BLaER1 (cell line): Measurements from ENCODE around the gene MRPL18.

Experiments
- H3K27ac ChIP-seq: shearing (Covaris generic); formaldehyde crosslinking; 2 replicates; pipeline ENCODE4 v1.8.1; 2022
- H3K27me3 ChIP-seq: shearing (Covaris generic); formaldehyde crosslinking; 2 replicates; pipeline ENCODE4 v1.8.1; 2022
- H3K36me3 ChIP-seq: shearing (Covaris generic); formaldehyde crosslinking; 2 replicates; pipeline ENCODE4 v1.8.1; 2022
- H3K4me1 ChIP-seq: shearing (Covaris generic); formaldehyde crosslinking; 2 replicates; pipeline ENCODE4 v1.8.1; 2022
- H3K4me2 ChIP-seq: shearing (Covaris generic); formaldehyde crosslinking; 2 replicates; pipeline ENCODE4 v1.8.1; 2022
- H3K4me3 ChIP-seq: shearing (Covaris generic); formaldehyde crosslinking; 2 replicates; pipeline ENCODE4 v1.8.1; 2022
- H3K9ac ChIP-seq: shearing (Covaris generic); formaldehyde crosslinking; 2 replicates; pipeline ENCODE4 v1.8.1; 2022
- H3K9me3 ChIP-seq: shearing (Covaris generic); formaldehyde crosslinking; 2 replicates; pipeline ENCODE4 v1.8.1; 2022
- H4K20me1 ChIP-seq: shearing (Covaris generic); formaldehyde crosslinking; 2 replicates; pipeline ENCODE4 v1.8.1; 2022
- Cebpa-rat ChIP-seq: shearing (Covaris generic); IDR thresholded peaks from 2 replicates; pipeline ENCODE4 v1.8.1; 2022

MRPL18 gene

DNA sequence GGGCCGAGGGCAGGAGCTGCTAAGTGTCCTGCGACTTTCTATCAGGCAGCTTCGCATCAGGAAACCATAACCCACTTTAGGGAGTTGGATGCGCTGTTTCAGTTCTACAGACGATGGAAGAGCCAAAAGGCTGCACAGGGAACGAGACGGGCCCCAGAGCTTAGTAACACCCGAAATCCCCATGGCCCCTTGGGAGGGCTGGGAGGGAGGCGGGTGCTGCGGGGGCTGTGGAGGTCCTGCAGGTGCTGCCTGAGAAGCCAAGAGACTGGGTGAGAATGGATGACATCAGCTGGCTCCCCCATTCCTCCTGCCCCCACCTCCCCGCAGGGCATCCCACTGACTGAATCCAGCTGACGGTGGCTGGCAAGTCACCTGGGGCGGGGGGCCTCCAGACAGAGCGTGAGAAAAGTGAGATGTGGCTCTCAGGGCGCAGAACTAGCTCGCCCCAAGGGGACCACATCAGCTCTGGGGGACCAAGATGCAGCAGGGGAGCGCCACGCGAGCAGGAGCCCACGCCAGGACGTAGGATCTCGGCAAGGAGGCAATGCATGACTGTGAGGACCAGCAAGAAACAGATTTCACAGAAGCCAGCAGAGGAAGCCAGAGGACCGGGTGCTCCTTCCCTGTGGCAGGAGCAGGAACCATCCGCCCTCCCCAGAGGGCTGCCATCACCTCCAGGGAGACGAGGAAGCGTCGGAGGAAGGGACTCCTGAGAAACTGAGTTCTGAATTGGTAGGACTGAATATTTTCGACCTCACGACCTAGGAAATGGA, 46.6 kb downstream of the MRPL18 start:
- no peak for TF ChIP-seq Cebpa-rat
- peak overlapping the region; percentile 68 for H3K27ac ChIP-seq
- no peaks in the 10 kb centered on the region for H3K36me3 ChIP-seq
- peak overlapping the region; percentile 55 for H3K4me3 ChIP-seq
- peaks cover 62% of the 10 kb centered on the region for H3K4me1 ChIP-seq
- no peaks in the 10 kb centered on the region for H3K27me3 ChIP-seq
- peak overlapping the region; percentile 53; the same call in 1 of the 2 replicates for H3K9ac ChIP-seq
- H3K9me3 ChIP-seq = no peaks in the 10 kb centered on the region
- H3K4me2 ChIP-seq = peak overlapping the region; percentile 85
- no peaks in the 10 kb centered on the region for H4K20me1 ChIP-seq

DNA sequence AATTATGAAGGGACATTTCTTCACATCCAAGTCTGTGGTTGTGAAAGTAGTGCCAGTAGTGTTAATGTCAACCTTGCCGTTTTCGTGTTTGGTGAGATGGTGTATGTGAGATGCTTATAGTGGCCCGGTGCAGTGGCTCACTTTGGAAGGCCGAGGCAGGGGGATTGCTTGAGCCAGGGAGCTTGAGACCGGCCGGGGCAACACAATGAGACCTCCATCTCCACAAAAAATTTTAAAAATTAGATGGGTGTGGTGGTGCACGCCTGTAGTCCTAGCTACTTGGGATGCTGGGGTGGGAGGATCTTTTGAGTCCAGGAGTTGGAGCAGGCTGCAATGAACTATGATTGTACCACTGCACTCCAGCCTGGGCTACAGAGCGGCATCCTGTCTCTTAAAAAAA, 47.2 kb downstream of the MRPL18 start:
- Histone ChIP-seq H3K27ac (peak overlapping the region; percentile 39; the same call in 1 of the 2 replicates), H3K9ac (no peak overlapping the region), H3K27me3 (no peaks in the 10 kb centered on the region), H4K20me1 (no peaks in the 10 kb centered on the region), H3K4me1 (peaks cover 56% of the 10 kb centered on the region), H3K4me3 (peak overlapping the region; percentile 55; the same call in 1 of the 2 replicates), H3K36me3 (no peaks in the 10 kb centered on the region), H3K4me2 (peak overlapping the region; percentile 85), H3K9me3 (no peaks in the 10 kb centered on the region)
- no peak for TF ChIP-seq Cebpa-rat

DNA sequence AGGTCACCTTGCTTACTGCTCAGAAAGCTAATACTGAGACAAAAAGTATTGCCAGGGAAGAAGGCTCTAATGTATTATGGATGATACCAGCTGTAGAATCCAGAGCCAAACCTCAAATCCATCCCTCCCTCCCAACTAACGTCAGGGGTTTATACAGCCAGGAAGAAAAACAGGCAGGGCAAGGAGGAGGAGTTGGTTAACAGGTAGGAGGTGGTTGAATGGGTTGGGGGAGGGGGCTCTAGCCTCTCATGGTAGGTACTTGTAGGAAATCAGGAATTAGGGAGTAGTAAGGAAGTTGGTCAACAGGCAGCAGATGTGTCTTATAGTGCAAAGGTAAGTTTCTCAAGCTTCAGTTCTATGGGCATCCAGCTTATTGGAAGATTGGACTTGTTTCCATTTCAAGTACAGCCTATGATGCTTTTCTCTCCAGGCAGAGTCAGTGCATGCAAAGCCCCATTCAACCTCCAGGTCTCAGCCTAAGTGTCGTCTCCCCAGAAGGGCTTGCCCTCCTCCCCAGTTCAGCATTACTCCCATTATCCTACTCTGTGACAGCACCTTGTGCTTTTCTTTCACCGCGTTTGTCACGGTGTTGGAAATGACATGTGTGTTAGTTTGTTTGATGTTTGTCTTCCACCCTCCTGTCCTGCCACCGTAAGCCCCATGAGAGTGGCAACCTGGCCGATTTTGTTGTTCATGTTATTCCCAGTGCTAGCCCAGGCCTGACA, 47.9 kb downstream of the MRPL18 start:
- no peak overlapping the region for H3K9ac ChIP-seq
- H3K9me3 ChIP-seq = no peaks in the 10 kb centered on the region
- no peak overlapping the region for H3K27ac ChIP-seq
- TF ChIP-seq Cebpa-rat = no peak
- no peaks in the 10 kb centered on the region for H3K36me3 ChIP-seq
- no peaks in the 10 kb centered on the region for H4K20me1 ChIP-seq
- H3K4me2 ChIP-seq = no peak overlapping the region
- H3K27me3 ChIP-seq = no peaks in the 10 kb centered on the region
- H3K4me1 ChIP-seq = peaks cover 49% of the 10 kb centered on the region
- no peak overlapping the region for H3K4me3 ChIP-seq

DNA sequence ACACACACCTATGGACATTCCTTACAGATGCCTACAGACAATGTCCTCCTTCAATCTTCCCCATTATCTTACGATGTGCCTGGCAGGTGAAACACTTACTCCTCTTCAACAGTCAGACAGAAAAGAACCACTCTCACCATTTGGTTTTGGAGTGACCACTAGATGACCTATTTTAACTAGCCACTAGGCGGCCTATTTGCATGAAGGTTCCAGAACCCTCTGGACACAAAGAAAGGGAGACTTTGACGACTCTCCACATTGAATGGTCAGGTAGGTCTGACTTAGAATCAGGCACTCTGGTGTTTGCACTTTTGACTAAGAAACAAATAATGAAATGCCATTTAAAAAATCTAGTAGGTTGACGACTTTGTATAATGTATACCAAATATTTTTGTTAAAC, 51.8 kb downstream of the MRPL18 start:
- H3K4me2 ChIP-seq = no peak overlapping the region
- H3K9me3 ChIP-seq = 0 out of 2 replicates have a peak, but pooled peaks cover 3% of the 10 kb centered on the region
- H3K27ac ChIP-seq = no peak overlapping the region
- no peak overlapping the region for H3K4me3 ChIP-seq
- H3K9ac ChIP-seq = no peak overlapping the region
- no peak for TF ChIP-seq Cebpa-rat
- no peaks in the 10 kb centered on the region for H4K20me1 ChIP-seq
- H3K36me3 ChIP-seq = no peaks in the 10 kb centered on the region
- H3K4me1 ChIP-seq = peaks cover 20% of the 10 kb centered on the region
- H3K27me3 ChIP-seq = no peaks in the 10 kb centered on the region

DNA sequence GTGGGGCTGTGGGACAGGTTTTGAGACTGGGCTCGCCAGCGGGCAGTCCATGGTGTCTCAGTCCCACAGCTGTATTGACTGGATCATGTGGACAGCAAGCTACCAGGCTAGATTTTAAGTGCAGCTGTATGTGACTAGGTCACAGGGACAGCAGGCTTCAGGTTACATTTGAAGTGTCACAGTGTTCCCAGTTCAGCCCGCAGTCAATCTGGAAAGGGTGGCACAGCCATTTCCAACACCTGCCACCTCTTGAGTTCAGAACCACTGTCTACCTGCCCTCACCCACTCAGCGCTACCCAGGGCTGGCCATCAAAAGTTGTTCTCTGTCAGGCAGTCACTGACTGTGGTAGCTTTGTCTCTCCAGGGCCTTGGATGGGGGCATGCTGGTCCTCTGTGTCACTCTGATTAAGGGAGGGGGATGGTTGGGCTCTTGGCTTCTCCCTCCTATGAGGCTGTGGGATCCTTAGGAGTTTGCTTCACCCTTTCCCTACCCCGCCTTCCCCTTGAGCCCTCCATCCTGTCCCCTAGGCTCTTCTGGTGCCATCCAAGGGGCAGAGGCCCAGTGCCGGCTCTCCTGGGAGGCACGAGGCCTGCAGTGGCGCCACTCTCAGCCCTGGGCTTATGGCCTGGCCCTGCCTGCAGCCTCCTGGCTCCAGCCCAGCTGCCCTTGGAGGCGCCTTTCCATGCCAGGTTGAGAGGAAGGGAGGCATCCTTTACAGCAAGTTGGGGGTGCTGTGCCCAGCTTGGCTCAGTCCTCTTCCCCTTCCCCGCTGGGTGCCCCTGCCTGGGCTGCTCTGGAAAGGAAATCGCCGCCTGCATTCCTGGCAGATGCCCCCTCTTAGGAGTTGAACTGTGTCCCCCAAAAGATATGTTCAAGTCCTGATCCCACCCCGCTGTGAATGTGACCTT, 54.7 kb downstream of the MRPL18 start:
- TF ChIP-seq Cebpa-rat = no peak
- Histone ChIP-seq H3K9me3 (peaks cover 30% of the 10 kb centered on the region), H4K20me1 (no peaks in the 10 kb centered on the region), H3K4me1 (peaks cover 10% of the 10 kb centered on the region), H3K27ac (no peak overlapping the region), H3K4me3 (no peak overlapping the region), H3K9ac (no peak overlapping the region), H3K27me3 (no peaks in the 10 kb centered on the region), H3K4me2 (no peak overlapping the region), H3K36me3 (0 out of 2 replicates have a peak, but pooled peaks cover 6% of the 10 kb centered on the region)
